ENCODE data around the gene EPS8L2.
"Not testable (repeated sequence)": the region's sequence is repeated elsewhere in the genome, so short reads cannot be mapped to it uniquely, and the experiment has no call there.

EPS8L2 gene

DNA sequence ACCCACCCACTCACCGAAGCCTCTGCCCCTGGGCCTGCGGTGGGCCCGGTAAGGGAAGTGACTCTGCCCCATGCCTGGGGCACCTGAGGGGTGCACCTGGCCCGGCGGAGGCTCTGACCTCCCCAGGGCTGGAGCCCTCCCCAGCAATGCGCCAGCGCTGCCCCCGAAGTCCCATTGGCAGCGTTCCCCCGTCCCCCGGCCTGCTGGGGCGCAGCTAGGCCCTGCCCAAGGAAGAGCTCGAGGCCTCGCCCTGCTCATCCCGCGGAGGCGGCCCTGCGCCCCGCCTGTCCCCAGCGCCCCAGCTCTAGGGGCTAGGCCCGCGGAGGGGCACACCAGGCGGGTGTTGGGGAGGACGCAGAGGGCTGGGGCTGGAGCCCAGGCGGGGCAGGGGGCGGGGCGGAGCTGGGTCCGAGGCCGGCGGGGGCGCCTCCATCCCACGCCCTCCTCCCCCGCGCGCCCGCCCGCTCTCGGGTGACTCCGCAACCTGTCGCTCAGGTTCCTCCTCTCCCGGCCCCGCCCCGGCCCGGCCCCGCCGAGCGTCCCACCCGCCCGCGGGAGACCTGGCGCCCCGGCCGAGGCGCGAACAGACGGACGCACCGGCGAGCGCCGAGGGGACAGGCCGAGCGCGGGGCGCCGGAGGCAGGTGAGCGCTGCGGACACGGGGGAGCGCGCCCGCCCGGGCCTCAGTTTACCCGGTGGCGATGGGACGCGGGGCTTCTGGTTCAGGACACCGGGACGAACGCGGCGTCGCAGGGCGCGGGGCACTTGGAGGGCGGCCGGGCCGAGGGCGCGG lies at the start of gene EPS8L2:
Gene EPS8L2, plus strand, starts transcription at position 586 of the 793 bp plus-strand sequence. CDS start 3,177 bp downstream, outside the sequence.
- DNase-seq: no peak

DNA sequence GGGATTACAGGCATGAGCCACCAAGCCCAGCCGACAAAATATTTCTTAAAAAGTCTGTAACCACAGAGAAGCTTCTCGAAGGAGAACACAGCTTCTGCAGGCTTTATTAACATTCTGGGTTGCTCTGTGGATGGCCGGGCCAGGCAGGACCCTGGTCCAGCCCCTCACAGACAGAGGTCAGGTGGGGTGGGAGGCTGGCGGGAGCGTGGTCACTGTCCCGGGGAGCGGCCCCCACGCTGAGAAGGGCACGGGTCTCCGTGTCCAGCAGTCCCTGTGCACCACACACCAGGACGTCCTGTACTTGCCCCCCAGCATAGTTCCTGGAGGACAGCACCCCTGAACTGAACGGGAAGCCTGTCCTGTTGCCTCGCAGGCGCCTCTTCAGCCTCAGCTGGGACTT lies 49.6 kb upstream of the EPS8L2 start:
- no peak for DNase-seq

DNA sequence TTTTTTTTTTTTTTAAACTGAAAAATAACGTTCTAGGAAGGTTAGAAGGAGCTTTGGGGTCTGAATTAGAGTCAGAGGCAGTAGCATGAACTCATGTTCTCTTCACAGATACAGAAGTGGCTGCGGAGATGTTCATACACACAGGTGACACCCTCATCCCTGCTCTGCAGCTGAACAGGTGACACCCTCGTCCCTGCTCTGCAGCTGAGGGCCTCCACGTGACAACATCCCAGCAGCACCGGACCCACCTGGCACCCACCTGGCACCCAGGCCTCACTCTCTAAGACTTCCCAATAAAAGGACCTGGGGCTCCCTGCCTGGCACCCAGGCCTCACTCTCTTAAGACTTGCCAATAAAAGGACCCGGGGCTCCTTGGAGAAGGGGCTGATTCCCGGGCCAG lies 49.2 kb upstream of the EPS8L2 start:
- DNase-seq: no peak

DNA sequence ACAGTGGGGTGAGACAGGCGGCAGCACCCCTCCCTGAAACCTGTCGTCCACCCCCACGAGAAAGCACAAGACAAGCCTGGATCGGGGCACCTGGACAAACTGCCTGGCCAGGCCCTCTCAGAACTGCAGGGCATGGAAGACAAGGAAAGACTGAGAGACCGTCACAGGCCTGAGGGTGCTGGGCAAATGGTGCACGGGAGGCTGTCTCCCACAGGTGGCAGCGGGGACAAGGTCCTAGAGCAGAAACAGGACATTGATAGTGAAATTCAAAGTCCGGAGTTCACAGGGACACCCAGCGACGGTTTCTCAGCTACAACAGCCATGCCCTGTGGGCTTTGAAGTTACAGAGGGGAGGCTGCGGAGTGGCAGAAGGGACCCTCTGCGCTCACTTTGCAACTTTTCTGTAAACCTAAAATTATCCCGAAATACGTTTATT lies 48.3 kb upstream of the EPS8L2 start:
- no peak for DNase-seq

DNA sequence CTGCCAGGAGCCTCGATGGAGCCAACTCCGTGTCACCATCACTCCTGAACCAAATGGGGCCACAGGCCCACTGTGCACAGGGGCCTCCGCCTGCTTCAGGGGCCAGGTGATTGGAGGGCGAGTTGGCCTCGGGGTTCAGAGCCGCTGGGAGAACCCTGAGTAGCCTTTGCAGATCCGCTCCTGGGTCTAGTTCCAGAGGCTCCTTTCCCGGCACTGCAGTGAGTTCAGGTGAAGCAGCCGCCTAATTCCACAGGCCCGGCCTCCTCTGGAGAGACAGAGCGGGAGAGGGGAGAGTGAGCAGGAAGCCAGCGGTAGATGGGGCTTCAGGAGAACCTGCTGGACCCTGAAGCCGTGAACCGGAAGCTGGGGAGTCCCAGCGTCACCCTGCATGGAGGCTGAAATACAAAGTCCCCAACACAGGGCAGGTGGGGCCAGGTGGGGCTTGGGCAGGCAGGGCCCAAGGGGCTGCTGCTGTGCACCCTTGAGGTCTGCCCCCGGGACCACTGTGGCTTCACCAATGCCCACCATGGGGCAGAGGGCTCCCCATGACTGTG lies 46.4 kb upstream of the EPS8L2 start:
- no peak for DNase-seq

DNA sequence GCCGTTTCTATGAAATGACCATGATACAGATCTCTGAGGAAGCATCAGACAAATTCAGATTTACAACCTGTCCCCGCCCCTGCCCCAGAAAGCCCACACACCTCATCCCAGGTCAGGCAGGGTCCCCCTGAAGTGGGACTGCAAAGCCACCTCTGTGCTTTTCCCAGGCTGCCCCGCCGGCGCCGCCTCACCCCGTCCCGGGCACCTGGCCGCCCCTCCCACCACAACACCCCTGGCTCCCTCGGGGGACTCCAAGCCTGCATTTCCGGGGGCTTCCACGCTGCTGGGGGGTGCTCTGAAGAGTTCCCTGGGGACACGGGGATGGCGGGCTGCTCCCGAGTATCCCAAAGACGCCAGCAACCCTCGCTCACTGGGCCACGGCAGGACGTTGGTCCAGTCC lies 45.8 kb upstream of the EPS8L2 start:
- no peak for DNase-seq

DNA sequence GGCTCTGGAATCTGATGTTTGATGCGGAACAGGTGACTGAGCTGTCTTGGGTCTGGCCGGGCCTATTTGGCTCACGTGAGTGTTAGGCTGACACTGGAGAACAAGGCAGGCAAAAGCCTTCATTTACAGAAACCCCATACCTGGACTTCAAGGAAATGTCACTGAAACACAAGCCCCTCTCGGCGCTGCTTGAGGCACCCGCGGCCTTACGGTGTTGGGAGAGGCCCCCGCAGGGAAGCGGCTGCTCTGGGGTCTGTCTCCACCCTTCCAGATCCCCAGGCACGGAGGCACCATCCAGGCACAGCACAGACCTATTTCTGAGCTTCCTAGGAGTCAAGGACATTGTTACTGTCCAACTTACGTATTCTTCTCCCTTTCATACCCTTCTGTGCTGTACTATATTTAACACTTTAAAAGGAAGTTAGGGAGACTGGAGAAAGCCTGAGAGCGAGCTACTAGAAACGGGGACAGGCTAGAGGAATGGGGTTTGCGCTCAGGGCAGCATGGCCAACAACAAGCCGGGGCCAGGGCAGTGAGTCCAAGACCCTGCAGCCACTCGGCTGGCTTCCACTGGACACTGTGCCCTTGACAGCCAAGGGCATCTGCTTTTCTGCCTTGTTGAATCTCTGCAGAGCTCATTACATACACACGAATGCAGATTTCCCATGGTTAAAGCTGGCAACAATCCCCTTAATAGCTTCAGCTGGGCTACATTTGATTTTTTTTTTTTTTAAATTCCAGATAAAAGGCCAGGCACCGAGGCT lies 45.2 kb upstream of the EPS8L2 start:
- DNase-seq: peak; percentile 5

DNA sequence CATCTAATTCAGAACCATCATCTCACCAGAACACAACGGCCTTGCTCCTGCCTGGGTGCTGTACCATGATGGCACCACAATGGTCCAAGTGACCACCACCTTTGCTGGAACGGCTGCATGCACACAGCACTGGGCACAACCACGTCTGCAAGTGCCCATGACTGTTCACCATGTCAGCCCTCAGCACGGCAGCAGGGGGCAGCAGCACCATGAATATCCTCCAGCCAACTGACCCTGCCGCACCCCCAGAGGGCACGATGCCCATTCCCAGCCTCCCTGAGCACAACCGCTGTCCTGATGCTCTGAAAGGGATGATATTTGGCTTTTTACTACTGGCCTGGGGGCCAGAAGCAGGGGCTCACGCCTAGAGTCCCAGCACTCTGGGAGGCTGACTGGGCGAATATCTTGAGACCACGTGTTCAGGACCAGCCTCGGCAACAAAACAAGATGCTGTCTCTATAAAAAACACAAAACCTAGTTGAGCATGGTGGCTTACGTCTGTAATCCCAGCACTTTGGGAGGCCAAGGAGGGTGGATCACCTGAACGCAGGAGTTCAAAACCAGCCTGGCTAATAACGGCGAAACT lies 43.2 kb upstream of the EPS8L2 start:
- no peak for DNase-seq

DNA sequence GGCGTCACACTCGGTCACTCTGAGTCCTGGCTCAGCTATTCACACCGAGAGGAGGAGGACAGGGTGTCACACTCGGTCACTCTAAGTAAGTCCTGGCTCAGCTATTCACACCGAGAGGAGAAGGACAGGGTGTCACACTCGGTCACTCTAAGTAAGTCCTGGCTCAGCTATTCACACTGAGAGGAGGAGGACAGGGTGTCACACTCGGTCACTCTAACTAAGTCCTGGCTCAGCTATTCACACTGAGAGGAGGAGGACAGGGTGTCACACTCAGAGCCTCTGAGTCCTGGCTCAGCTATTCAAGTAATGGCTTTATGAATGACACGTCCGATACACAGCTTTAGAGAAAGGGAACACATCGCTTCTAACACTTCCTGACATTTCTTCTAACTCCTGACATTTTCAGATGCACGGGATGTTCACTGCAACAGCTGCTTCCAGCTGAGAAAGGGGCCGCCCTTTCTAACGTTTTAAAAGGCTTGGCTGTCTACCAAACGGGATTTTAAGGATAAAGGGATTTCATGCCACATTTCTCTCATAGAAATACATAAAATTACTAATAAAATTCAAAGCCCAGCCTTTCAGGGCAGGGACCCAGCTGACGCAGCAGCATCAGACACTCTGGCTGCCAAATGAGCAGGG lies 40.8 kb upstream of the EPS8L2 start:
- peak; percentile 19 for DNase-seq

DNA sequence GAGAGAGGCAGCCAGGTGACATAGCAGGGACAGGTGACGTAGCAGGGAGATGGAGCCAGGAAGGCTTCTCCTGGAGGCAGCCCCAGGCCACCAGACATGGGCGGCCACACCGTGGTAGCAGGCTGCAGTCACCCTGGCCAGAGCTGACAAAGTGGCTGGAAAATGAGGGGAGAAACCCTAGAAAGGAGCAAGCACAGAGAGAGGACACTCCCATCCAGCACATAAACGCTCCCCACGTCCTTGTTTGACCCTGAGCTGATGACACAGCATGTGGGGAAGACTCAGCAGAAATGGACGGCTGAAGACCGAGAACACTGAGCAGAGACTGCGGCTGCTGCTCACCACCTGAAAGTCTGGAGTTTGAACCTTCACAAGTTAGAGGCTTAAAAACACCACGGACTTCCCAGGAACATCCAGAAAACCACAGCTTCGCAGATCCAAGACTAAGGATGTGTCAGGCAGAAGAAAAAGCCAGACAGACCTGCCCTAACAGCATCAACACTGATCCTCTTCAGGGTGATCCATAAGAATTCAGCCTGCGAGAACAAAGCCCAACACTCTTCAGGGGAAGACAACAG lies 40.2 kb upstream of the EPS8L2 start:
- no peak for DNase-seq

DNA sequence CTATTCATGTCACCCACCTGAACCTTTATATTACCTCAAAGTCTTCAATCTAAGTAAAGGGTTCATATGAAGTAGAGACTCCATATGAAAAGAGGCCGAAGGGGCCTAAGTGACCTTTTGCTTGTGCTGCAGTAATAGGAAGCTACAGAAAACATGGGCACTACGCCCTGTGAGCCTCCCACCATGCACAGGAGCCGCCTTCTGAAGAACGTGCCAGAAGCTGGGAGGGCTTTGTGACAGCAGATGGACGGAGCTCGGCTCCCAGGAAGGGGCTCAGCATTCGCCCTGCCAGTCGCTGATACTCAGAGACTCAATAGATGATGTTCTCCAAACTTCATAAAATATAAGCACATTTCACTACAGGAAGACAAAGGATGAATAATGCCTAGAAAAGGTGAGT lies 32.2 kb upstream of the EPS8L2 start:
- DNase-seq: no peak

DNA sequence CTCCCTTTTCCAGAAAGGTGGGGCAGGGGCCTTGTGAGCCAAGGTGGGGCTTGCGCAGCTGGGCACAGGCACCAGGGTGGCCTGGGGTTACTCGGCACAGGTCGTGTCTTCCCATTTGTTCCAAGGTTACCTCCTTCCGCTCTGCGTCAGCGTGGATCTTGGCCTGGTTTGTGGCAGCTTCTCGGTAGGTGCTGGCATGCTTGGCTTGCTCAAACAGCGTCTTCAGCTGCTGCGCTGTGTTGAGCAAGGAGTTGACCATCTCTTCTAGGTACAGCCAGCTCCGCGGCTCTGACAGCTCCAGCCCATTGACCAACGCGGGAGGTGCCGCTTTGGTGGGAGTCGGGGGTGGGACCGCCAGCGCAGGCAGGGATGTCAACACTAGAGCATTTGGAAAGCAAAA lies 31.6 kb upstream of the EPS8L2 start:
- no peak for DNase-seq

DNA sequence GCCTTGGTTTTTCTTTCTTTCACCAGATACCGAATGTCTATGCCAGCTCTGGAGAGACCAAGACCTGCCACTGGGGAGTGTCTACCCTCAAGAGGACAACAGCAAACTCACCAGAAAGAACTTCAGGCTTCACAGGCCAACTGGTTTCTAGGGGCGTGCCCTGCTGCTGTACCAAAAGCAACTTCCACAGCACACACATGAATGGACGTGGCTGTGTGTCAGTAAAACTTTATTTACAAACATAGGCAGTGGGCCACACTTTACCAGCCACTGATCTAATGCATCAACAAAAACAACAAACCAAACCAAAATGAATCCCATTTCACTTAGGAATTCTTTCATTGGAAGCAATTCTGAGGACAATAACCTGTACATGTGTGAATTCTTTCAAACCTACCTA lies 27.7 kb upstream of the EPS8L2 start:
- DNase-seq: no peak

DNA sequence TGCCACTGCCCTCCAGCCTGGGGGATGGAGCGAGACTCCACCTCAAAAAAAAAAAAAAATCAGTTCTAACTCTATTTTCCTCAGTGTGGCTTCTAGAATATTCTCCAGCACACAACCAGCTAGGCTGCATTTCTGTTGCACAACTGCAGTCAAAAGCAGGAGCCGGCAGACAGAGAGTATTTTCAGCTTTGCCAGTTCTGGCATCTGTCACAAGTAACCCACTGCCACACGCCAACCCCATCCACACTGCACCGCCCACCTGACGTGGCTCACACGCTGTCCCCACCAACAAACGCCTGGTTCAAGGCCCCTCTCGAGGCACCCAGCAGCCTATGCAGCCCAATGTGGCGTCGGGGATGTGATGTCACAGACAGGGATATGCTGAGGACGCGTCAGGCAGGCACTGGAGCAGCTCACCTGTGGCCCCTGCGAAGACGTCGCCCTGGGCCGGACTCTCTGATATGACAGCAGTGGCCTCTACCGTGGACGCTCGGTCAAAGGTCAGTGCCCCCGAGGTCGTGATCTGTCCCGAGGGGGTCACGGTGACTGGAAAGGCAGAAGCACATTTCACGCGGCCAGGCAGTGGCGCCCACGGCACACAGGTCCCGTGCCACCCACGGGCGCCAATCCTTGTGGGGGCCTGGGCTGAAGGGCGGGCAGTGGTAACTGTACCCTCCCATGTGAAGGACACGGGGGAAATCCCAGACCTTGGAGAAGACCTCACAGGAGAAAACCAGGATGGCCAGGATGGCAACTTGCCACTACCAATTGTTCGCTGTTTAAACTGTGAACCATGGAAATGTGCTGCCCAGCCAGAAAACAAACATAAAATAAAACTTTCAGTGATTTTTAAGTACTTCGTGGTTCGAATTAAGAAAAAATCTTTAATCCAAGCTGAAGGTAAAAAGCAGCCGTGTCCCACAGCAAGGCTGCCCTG lies 26.5 kb upstream of the EPS8L2 start:
- no peak for DNase-seq

DNA sequence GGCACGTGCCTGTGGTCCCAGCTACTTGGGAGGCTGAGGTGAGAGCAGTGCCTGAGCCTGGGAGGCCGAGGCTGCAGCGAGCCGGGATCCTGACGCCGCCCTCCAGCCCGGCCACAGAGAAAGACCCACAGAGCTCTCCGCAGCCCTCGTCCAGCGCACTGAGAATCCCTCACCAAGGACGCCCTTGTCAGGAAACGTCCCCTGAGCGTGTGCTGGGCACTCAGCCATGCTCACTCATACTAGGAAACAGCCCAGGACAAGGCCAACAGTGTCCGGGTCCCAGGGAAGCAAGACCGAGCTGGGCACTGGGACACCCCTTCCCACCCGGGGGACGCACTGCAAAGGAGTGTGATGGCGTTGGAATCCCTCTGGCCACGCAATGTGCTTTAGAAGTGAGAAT lies 25.6 kb upstream of the EPS8L2 start:
- DNase-seq: no peak

DNA sequence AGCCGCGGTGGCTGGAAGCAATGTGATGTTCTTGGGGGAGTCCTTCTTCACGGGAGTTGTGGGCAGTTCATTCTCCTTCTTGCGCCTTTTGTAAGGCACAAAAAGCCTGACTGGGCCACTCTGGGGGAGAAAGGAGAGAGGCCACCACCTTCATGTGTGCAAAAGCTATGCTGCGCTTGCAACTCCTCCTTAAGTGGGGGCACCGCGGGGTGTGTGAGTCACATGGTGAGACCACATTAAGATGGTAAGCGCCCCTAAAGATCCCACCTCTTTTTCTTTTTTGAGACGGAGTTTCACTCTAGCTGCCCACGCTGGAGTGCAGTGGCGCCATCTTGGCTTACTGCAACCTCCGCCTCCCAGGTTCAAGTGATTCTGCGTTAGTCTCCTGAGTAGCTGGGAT lies 25.1 kb upstream of the EPS8L2 start:
- no peak for DNase-seq

DNA sequence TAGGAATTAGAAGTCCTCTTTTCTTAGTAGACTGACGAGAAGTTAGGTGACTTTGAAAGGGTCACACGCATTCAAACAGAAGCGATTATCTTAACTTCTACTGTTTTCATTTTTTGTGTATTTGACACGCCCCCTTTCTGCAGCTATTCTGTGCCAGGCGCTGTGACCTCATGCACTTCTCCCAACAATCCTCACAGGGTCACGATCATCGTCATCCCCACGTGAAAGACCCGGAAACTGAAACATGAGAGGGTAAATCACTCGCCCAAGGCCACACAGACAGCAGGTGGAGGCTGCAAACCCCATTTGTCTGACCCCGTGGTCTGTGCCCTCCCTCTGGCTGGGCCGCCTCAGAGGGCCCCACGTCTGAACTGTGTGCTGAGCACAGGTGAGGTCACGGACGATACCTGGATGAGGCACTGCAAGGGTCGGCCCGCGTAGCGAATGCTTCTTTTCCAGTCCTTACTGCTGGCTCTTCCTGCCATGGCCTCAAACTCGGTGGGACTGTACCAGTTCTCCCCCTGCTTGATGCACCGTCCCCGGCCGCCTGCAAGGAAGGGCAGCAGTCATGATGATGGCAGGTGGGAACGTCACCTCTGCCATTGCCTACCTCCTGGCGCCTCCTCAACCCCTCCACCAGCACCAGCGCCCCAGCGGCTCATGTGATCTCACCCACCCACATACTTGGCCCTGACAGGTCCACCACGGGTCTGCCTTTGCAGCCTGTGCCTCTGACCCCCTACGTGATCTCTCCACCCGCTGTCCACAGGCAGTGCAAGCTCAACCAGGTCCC lies 19.4 kb upstream of the EPS8L2 start:
- DNase-seq: no peak

DNA sequence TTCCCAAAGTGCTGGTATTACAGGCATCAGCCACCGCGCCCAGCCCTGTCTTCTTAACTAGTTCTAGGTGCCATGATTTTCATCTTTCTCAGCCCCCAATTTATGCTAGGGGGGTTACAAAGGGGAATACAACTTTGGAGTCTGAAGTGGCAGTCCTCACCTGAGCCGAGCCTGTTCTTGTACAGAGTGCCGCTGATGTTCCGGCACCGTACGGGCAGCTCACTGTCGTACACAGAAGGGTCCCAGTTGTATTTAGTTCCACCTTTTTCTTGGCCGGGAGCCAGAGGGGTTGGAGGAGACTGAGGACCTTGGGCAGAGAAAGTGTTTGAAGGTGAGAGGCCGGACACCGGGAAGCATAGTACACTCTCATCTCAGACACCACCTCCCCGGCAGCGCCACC lies 18.3 kb upstream of the EPS8L2 start:
- no peak for DNase-seq

DNA sequence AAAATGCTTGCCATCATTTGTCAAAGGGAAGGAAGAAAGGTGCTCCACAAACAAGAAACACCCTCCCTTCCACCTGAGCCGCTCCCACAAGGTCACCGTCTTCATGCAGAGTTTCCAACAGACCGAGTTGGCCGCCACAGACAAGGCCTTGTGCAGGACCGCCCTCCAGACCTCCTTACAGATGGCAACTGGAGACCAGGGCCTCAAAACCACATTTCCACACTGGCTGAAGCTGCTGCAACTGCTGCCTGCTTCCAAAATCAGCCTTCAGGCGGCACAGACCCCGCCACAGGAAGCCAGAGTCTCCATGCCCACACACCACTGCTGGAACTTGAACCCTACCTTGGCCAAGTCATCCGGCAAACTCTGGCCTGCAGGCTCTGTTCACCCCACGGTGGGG lies 17.4 kb upstream of the EPS8L2 start:
- DNase-seq: no peak

DNA sequence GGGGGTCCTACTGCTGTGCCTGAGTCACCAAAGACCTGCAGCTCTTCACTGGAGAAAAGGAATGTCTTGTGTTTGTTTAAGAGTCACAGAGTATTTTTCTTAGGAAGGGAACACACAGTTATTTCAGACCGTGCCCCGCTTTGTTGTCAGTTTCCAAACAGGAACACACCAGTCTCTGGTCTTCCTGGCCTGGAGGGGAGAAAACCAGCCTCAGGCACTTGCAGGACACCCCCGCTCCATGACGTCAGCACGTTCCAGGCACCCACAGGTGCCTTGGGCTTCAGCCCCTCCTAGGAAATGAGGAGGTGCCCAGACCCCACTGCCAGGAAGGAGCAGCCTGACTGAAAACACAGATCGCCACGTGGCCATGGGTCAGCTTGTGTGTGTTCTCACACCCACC lies 16.4 kb upstream of the EPS8L2 start:
- no peak for DNase-seq

DNA sequence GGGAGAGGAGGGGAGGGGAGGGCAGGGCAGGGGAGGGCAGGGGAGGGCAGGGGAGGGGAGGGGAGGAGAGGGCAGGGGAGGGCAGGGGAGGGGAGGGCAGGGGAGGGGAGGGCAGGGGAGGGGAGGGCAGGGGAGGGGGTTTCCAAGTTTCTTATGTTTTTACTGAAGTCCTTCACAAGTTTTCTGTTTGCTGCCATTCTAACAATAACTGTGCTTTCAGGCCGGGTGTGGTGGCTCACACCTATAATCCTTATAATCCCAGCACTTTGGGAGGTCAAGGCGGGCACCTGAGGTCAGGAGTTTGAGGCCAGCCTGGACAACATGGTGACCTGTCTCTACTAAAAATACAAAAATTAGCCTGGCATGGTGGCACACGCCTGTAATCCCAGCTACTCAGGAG lies 15.8 kb upstream of the EPS8L2 start:
- not testable (repeated sequence) for DNase-seq

All from NCI-H1694 (cell line).